Smooth muscle cell (in vitro differentiated cells): ENCODE results near the gene EPAS1. TPM values are rescaled to one million over a fixed set of nuclear protein-coding genes. Genes with fewer than 3 reads are reported as not detected.

Source experiments
- DNase-seq: peaks from one replicate; lab custom pipeline; 2025; ENCODE audit not compliant: unreplicated experiment; lab: John Stamatoyannopoulos, UW
- H2AFZ ChIP-seq: fragments of 200-600 bp; sonication (generic); 2 replicates; pipeline ENCODE4 v1.6.0; 2016; ENCODE audit warnings: antibody characterized with exemption, low read depth, mild to moderate bottlenecking
- H3F3A ChIP-seq: fragments of 200-600 bp; sonication (generic); 2 replicates; pipeline ENCODE4 v1.6.0; 2017; ENCODE audit warnings: antibody characterized with exemption, low read depth
- H3K27ac ChIP-seq: fragments of 200-600 bp; sonication (generic); 2 replicates; pipeline ENCODE4 v1.5.1; 2016; ENCODE audit warnings: low read depth, mild to moderate bottlenecking
- H3K27me3 ChIP-seq: fragments of 200-600 bp; sonication (generic); 2 replicates; pipeline ENCODE4 v1.6.1; 2016; ENCODE audit warnings: low read depth, mild to moderate bottlenecking
- H3K36me3 ChIP-seq: fragments of 200-600 bp; sonication (generic); 2 replicates; pipeline ENCODE4 v1.5.1; 2016; ENCODE audit warnings: low read depth
- H3K4me1 ChIP-seq: fragments of 200-600 bp; sonication (generic); 2 replicates; pipeline ENCODE4 v1.5.1; 2016; ENCODE audit warnings: low read depth
- H3K4me2 ChIP-seq: fragments of 200-600 bp; sonication (generic); 2 replicates; pipeline ENCODE4 v1.6.0; 2016; ENCODE audit warnings: mild to moderate bottlenecking
- H3K4me3 ChIP-seq: fragments of 200-600 bp; sonication (generic); 2 replicates; pipeline ENCODE4 v1.5.1; 2016; ENCODE audit warnings: mild to moderate bottlenecking
- H3K79me2 ChIP-seq: fragments of 200-600 bp; sonication (generic); 2 replicates; pipeline ENCODE4 v1.6.0; 2016; ENCODE audit warnings: low read depth, mild to moderate bottlenecking
- H3K9ac ChIP-seq: fragments of 200-600 bp; sonication (generic); 2 replicates; pipeline ENCODE4 v1.6.0; 2016; ENCODE audit warnings: low read depth
- H3K9me3 ChIP-seq: fragments of 200-600 bp; sonication (generic); replicated peaks from 2 replicates; pipeline ENCODE4 v1.5.1; 2016; ENCODE audit warnings: low read depth
- H4K20me1 ChIP-seq: fragments of 200-600 bp; sonication (generic); 2 replicates; pipeline ENCODE4 v1.6.0; 2016; ENCODE audit warnings: low read depth
- CTCF ChIP-seq: fragments of 200-600 bp; sonication (generic); IDR thresholded peaks from 2 replicates; pipeline ENCODE4 v1.5.1; 2017; ENCODE audit warnings: borderline replicate concordance, mild to moderate bottlenecking, antibody characterized with exemption; ENCODE audit not compliant: insufficient read depth, poor library complexity, severe bottlenecking
- WGBS: methylation state at CpG from one replicate; pipeline ENCODE4 v1.1.7; 2016; ENCODE audit warnings: low lambda C conversion rate; 5-methylcytosine and 5-hydroxymethylcytosine counted together
- polyA plus RNA-seq: library from polyadenylated mRNA; unstranded; fragments of >200 nt; fragmentation: Nextera tagmentation; extraction: Ambion mirVana; gene quantifications from 2 replicates; pipeline ENCODE4 v1.2.1, GENCODE V29; 2016
- total RNA-seq: library from RNA; depleted of rRNA; stranded (reverse); fragments of >200 nt; gene quantifications from 2 replicates; pipeline ENCODE4 v1.2.3, GENCODE V29; 2014

EPAS1 gene
- total and polyA plus RNA-seq, 2 experiments from 2014 or later, result 31.7 to 91.6 TPM

- H3K4me1 ChIP-seq, result no peaks in the 10 kb centered on the region
- H3K9me3 ChIP-seq, result no peaks in the 10 kb centered on the region
- no peak overlapping the region for H3K27ac ChIP-seq
- WGBS, result 90% methylated on average over 9 of the region's 9 CpGs
- H2AFZ ChIP-seq, result no peak overlapping the region
- no peak overlapping the region for H3K4me2 ChIP-seq
- no peak overlapping the region for H3K4me3 ChIP-seq
- TF ChIP-seq CTCF, result no peak
- peaks cover 12% of the 10 kb centered on the region for H3F3A ChIP-seq
- no peak overlapping the region for H3K9ac ChIP-seq
- no peak for DNase-seq
- H3K36me3 ChIP-seq, result peaks cover 6% of the 10 kb centered on the region
- no peaks in the 10 kb centered on the region for H4K20me1 ChIP-seq
- no peaks in the 10 kb centered on the region for H3K79me2 ChIP-seq
- H3K27me3 ChIP-seq, result no peaks in the 10 kb centered on the region
These were observed 86.7 kb downstream of the EPAS1 start for GRCh38 chr2:46383784-46384456.

- no peak for TF ChIP-seq CTCF
- Histone ChIP-seq H3K27me3 (no peaks in the 10 kb centered on the region), H2AFZ (no peak overlapping the region), H3K4me2 (no peak overlapping the region), H3F3A (peaks cover 12% of the 10 kb centered on the region), H3K4me1 (no peaks in the 10 kb centered on the region), H3K9ac (no peak overlapping the region), H3K4me3 (no peak overlapping the region), H4K20me1 (no peaks in the 10 kb centered on the region), H3K9me3 (no peaks in the 10 kb centered on the region), H3K27ac (no peak overlapping the region), H3K79me2 (no peaks in the 10 kb centered on the region), H3K36me3 (peaks cover 6% of the 10 kb centered on the region)
- 96% methylated on average over 12 of the region's 12 CpGs for WGBS
- DNase-seq, result no peak
These were observed 87.2 kb downstream of the EPAS1 start for GRCh38 chr2:46384457-46384815.

- no peak for TF ChIP-seq CTCF
- H4K20me1 ChIP-seq, result no peaks in the 10 kb centered on the region
- H3K4me1 ChIP-seq, result no peaks in the 10 kb centered on the region
- H3F3A ChIP-seq, result peaks cover 12% of the 10 kb centered on the region
- H3K27ac ChIP-seq, result no peak overlapping the region
- H3K79me2 ChIP-seq, result no peaks in the 10 kb centered on the region
- no peak overlapping the region for H3K9ac ChIP-seq
- H3K4me3 ChIP-seq, result no peak overlapping the region
- DNase-seq, result no peak
- H3K27me3 ChIP-seq, result no peaks in the 10 kb centered on the region
- H3K9me3 ChIP-seq, result no peaks in the 10 kb centered on the region
- H3K36me3 ChIP-seq, result peaks cover 6% of the 10 kb centered on the region
- no peak overlapping the region for H3K4me2 ChIP-seq
- no peak overlapping the region for H2AFZ ChIP-seq
- WGBS, result 94% methylated on average over 18 of the region's 18 CpGs
These were observed 88.8 kb downstream of the EPAS1 start for GRCh38 chr2:46385786-46386577.
